ENCODE results near the gene PARVG.

- no peak for TF ChIP-seq CTCF (IDR thresholded peaks at IDR 0.05; ENCODE audit: insufficient read depth, low read length)
- peak; percentile 39; the same call in 1 of the 2 replicates for TF ChIP-seq POLR2AphosphoS5 (IDR thresholded peaks at IDR 0.05; ENCODE audit: low read depth)
- peak; percentile 7; the same call in 1 of the 2 replicates for TF ChIP-seq SPI1 (IDR thresholded peaks at IDR 0.05; ENCODE audit: borderline replicate concordance, low read depth)
- no peak for TF ChIP-seq REST (IDR thresholded peaks at IDR 0.05; ENCODE audit: insufficient replicate concordance, low read depth)
- TF ChIP-seq GABPA (IDR thresholded peaks at IDR 0.05; ENCODE audit: low read depth), result no peak
These were observed 20.3 kb upstream of the PARVG start for GRCh38 chr22:44160421-44160820.

All from HL-60 (cell line).